ENCODE measurements around the gene SLC6A9.

The SLC6A9 gene

GRCh38 chr1:44067266-44068250, 36.3 kb upstream of the SLC6A9 start:
- no peak overlapping the region for H3K27ac ChIP-seq (ENCODE audit: low read length)
- H3K9ac ChIP-seq (ENCODE audit: low read length in 2 of 2): no peak overlapping the region
- H3K4me1 ChIP-seq (ENCODE audit: control insufficient read depth, insufficient read depth, low read length): no peaks in the 10 kb centered on the region
- H3K4me3 ChIP-seq (ENCODE audit: low read length in 2 of 2): no peak overlapping the region
- no peaks in the 10 kb centered on the region for H3K27me3 ChIP-seq (ENCODE audit: control insufficient read depth in 1 of 2, insufficient read depth in 2 of 2, low read length in 2 of 2)
- H3K36me3 ChIP-seq (ENCODE audit: control insufficient read depth in 2 of 2, insufficient read depth in 2 of 2, low read length in 2 of 2): no peaks in the 10 kb centered on the region
- H3K9me3 ChIP-seq (ENCODE audit: control insufficient read depth in 2 of 2, low read length in 2 of 2): no peaks in the 10 kb centered on the region

- H3K9me3 ChIP-seq (ENCODE audit: control insufficient read depth in 2 of 2, low read length in 2 of 2): no peaks in the 10 kb centered on the region
- no peak overlapping the region for H3K9ac ChIP-seq (ENCODE audit: low read length in 2 of 2)
- no peak overlapping the region for H3K27ac ChIP-seq (ENCODE audit: low read length)
- no peak overlapping the region for H3K4me3 ChIP-seq (ENCODE audit: low read length in 2 of 2)
- H3K4me1 ChIP-seq (ENCODE audit: control insufficient read depth, insufficient read depth, low read length): peaks cover 7% of the 10 kb centered on the region
- H3K27me3 ChIP-seq (ENCODE audit: control insufficient read depth in 1 of 2, insufficient read depth in 2 of 2, low read length in 2 of 2): no peaks in the 10 kb centered on the region
- no peaks in the 10 kb centered on the region for H3K36me3 ChIP-seq (ENCODE audit: control insufficient read depth in 2 of 2, insufficient read depth in 2 of 2, low read length in 2 of 2)
Observed at GRCh38 chr1:44062656-44063179, 31.5 kb upstream of the SLC6A9 start.

DNA sequence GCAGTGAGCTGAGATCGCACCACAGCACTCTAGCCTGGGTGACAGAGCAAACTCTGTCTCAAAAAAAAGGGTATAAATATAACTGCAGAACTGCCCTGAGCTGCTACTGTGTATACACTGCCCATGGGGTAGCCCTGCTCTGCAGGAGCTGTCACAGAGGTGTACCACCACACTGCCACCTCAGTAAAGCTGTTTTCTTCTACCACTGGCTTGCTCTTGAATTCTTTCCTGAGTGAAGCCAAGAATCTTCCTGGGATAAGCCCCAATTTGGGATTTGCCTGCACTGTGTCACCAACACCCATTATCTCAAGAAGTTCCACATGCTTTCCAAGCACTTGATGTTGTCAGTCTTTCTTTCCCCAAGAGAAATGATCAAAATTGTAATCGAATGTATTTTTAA, 30.6 kb upstream of the SLC6A9 start:
- Histone ChIP-seq H3K9ac (ENCODE audit: low read length in 2 of 2) (no peak overlapping the region), H3K9me3 (ENCODE audit: control insufficient read depth in 2 of 2, low read length in 2 of 2) (no peaks in the 10 kb centered on the region), H3K36me3 (ENCODE audit: control insufficient read depth in 2 of 2, insufficient read depth in 2 of 2, low read length in 2 of 2) (no peaks in the 10 kb centered on the region), H3K27me3 (ENCODE audit: control insufficient read depth in 1 of 2, insufficient read depth in 2 of 2, low read length in 2 of 2) (no peaks in the 10 kb centered on the region), H3K4me3 (ENCODE audit: low read length in 2 of 2) (no peak overlapping the region), H3K27ac (ENCODE audit: low read length) (no peak overlapping the region), H3K4me1 (ENCODE audit: control insufficient read depth, insufficient read depth, low read length) (peaks cover 7% of the 10 kb centered on the region)

DNA sequence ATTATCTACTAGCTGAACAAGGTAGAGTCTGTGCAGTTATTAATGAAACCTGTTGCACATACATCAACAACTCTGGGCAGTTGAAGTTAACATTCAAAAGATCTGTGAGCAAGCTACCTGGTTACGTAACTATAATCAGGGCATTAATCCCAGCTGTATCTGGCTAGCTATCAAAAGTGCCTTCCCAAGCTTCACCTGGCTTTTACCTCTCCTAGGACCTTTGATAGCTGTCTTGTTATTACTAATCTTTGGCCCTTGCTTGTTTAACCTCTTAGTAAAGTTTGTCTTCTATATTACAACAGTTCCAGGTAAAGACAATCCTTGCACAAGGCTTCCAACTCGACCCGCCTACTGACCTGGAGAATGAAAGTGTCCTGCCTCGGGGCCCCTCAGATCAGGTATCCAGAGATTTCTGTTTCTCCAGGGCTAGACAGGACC, 29.6 kb upstream of the SLC6A9 start:
- Histone ChIP-seq H3K9me3 (ENCODE audit: control insufficient read depth in 2 of 2, low read length in 2 of 2) (no peaks in the 10 kb centered on the region), H3K4me1 (ENCODE audit: control insufficient read depth, insufficient read depth, low read length) (peaks cover 7% of the 10 kb centered on the region), H3K4me3 (ENCODE audit: low read length in 2 of 2) (no peak overlapping the region), H3K9ac (ENCODE audit: low read length in 2 of 2) (no peak overlapping the region), H3K27ac (ENCODE audit: low read length) (no peak overlapping the region), H3K36me3 (ENCODE audit: control insufficient read depth in 2 of 2, insufficient read depth in 2 of 2, low read length in 2 of 2) (no peaks in the 10 kb centered on the region), H3K27me3 (ENCODE audit: control insufficient read depth in 1 of 2, insufficient read depth in 2 of 2, low read length in 2 of 2) (no peaks in the 10 kb centered on the region)

DNA sequence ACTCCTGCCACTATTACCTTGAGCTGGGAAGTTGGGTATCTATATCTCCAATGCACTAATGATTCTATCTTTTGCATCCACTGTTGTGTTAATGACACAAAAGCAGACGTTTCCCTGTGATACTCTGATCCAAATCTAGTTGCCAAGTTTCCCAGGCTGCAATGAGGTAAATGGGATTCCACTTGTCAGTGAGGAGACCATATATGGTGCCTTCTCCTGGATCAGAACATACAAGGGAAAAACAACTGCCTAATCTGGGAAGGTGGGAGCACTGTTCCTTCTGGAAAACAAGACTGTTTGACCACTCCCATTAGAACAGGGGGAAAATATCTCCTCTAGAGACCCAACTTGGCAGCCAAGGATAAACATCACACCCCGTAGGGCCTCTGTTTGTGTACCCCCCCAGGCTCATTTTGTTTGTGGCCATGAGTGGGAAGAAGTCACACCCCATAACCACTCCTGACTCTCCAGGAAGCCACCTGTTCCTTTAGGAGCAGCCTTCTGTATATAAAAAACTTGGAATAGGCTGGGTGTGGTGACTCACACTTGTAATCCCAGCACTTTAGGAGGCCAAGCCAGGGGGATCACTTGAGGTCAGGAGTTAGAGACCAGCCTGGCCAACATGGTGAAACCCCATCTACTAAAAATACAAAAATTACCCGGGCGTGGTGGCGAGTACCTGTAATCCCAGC, 28.5 kb upstream of the SLC6A9 start:
- H3K9me3 ChIP-seq (ENCODE audit: control insufficient read depth in 2 of 2, low read length in 2 of 2): no peaks in the 10 kb centered on the region
- H3K36me3 ChIP-seq (ENCODE audit: control insufficient read depth in 2 of 2, insufficient read depth in 2 of 2, low read length in 2 of 2): no peaks in the 10 kb centered on the region
- H3K27me3 ChIP-seq (ENCODE audit: control insufficient read depth in 1 of 2, insufficient read depth in 2 of 2, low read length in 2 of 2): no peaks in the 10 kb centered on the region
- peak overlapping the region; percentile 8 for H3K27ac ChIP-seq (ENCODE audit: low read length)
- no peak overlapping the region for H3K4me3 ChIP-seq (ENCODE audit: low read length in 2 of 2)
- H3K4me1 ChIP-seq (ENCODE audit: control insufficient read depth, insufficient read depth, low read length): peaks cover 7% of the 10 kb centered on the region
- H3K9ac ChIP-seq (ENCODE audit: low read length in 2 of 2): no peak overlapping the region

DNA sequence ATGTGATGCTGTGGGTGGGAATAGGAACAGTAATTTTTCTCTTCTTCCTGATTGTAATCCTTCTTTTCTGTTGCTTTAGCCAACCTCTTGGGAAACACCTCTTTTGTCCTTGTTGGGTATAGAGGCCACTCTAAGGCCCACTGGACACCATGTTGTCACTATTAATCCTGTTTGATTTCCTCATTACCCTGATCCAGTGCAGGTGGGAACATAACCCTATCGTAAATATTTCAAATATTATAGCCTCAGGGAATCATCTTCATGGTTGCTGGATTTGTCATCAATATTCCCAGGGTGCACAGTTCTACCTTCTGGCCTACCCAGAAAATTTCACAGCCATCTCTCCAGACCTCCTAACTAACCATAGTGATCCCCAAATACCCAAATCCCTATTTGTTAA, 27.9 kb upstream of the SLC6A9 start:
- no peak overlapping the region for H3K4me3 ChIP-seq (ENCODE audit: low read length in 2 of 2)
- no peaks in the 10 kb centered on the region for H3K36me3 ChIP-seq (ENCODE audit: control insufficient read depth in 2 of 2, insufficient read depth in 2 of 2, low read length in 2 of 2)
- no peak overlapping the region for H3K9ac ChIP-seq (ENCODE audit: low read length in 2 of 2)
- no peaks in the 10 kb centered on the region for H3K27me3 ChIP-seq (ENCODE audit: control insufficient read depth in 1 of 2, insufficient read depth in 2 of 2, low read length in 2 of 2)
- H3K9me3 ChIP-seq (ENCODE audit: control insufficient read depth in 2 of 2, low read length in 2 of 2): no peaks in the 10 kb centered on the region
- peaks cover 7% of the 10 kb centered on the region for H3K4me1 ChIP-seq (ENCODE audit: control insufficient read depth, insufficient read depth, low read length)
- no peak overlapping the region for H3K27ac ChIP-seq (ENCODE audit: low read length)

- Histone ChIP-seq H3K4me3 (ENCODE audit: low read length in 2 of 2) (no peak overlapping the region), H3K27me3 (ENCODE audit: control insufficient read depth in 1 of 2, insufficient read depth in 2 of 2, low read length in 2 of 2) (no peaks in the 10 kb centered on the region), H3K9me3 (ENCODE audit: control insufficient read depth in 2 of 2, low read length in 2 of 2) (no peaks in the 10 kb centered on the region), H3K9ac (ENCODE audit: low read length in 2 of 2) (no peak overlapping the region), H3K4me1 (ENCODE audit: control insufficient read depth, insufficient read depth, low read length) (peaks cover 7% of the 10 kb centered on the region), H3K36me3 (ENCODE audit: control insufficient read depth in 2 of 2, insufficient read depth in 2 of 2, low read length in 2 of 2) (no peaks in the 10 kb centered on the region), H3K27ac (ENCODE audit: low read length) (no peak overlapping the region)
Observed at GRCh38 chr1:44057293-44057692, 26.0 kb upstream of the SLC6A9 start.

- H3K36me3 ChIP-seq (ENCODE audit: control insufficient read depth in 2 of 2, insufficient read depth in 2 of 2, low read length in 2 of 2): no peaks in the 10 kb centered on the region
- H3K9ac ChIP-seq (ENCODE audit: low read length in 2 of 2): no peak overlapping the region
- H3K9me3 ChIP-seq (ENCODE audit: control insufficient read depth in 2 of 2, low read length in 2 of 2): no peaks in the 10 kb centered on the region
- H3K4me1 ChIP-seq (ENCODE audit: control insufficient read depth, insufficient read depth, low read length): peaks cover under 1% of the 10 kb centered on the region
- H3K4me3 ChIP-seq (ENCODE audit: low read length in 2 of 2): no peak overlapping the region
- no peaks in the 10 kb centered on the region for H3K27me3 ChIP-seq (ENCODE audit: control insufficient read depth in 1 of 2, insufficient read depth in 2 of 2, low read length in 2 of 2)
- H3K27ac ChIP-seq (ENCODE audit: low read length): no peak overlapping the region
Observed at GRCh38 chr1:44053394-44053793, 22.1 kb upstream of the SLC6A9 start.

GRCh38 chr1:44050261-44050660, 19.0 kb upstream of the SLC6A9 start:
- H3K4me1 ChIP-seq (ENCODE audit: control insufficient read depth, insufficient read depth, low read length): peaks cover 10% of the 10 kb centered on the region
- no peak overlapping the region for H3K27ac ChIP-seq (ENCODE audit: low read length)

DNA sequence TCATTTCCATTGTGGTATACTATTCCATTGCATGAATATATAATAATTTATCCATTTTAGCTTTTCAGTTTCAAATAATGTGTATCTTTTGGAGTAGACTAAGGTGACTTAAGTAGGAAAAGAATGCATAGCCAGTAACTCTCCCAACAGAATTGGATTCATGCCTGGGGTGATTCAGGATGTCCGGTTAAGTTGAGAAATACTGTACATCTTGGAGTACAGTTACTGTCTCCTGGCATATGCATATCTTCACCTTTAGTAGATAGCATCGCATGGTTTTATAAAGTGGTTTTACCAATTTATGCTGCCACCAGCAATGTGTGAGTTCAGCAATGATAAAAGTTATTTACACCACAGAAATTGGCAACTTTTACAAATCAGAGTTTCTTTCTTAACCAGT, 18.6 kb upstream of the SLC6A9 start:
- H3K27me3 ChIP-seq (ENCODE audit: control insufficient read depth in 1 of 2, insufficient read depth in 2 of 2, low read length in 2 of 2): no peaks in the 10 kb centered on the region
- no peaks in the 10 kb centered on the region for H3K36me3 ChIP-seq (ENCODE audit: control insufficient read depth in 2 of 2, insufficient read depth in 2 of 2, low read length in 2 of 2)
- no peak overlapping the region for H3K4me3 ChIP-seq (ENCODE audit: low read length in 2 of 2)
- H3K4me1 ChIP-seq (ENCODE audit: control insufficient read depth, insufficient read depth, low read length): peaks cover 10% of the 10 kb centered on the region
- no peak overlapping the region for H3K9ac ChIP-seq (ENCODE audit: low read length in 2 of 2)
- no peak overlapping the region for H3K27ac ChIP-seq (ENCODE audit: low read length)
- no peaks in the 10 kb centered on the region for H3K9me3 ChIP-seq (ENCODE audit: control insufficient read depth in 2 of 2, low read length in 2 of 2)

More at GRCh38 chr1:44050261-44050660, 19.0 kb upstream of the SLC6A9 start:
- Histone ChIP-seq H3K9ac (ENCODE audit: low read length in 2 of 2) (no peak overlapping the region), H3K9me3 (ENCODE audit: control insufficient read depth in 2 of 2, low read length in 2 of 2) (no peaks in the 10 kb centered on the region), H3K27me3 (ENCODE audit: control insufficient read depth in 1 of 2, insufficient read depth in 2 of 2, low read length in 2 of 2) (no peaks in the 10 kb centered on the region), H3K4me3 (ENCODE audit: low read length in 2 of 2) (no peak overlapping the region), H3K36me3 (ENCODE audit: control insufficient read depth in 2 of 2, insufficient read depth in 2 of 2, low read length in 2 of 2) (no peaks in the 10 kb centered on the region)

Data from stomach smooth muscle (tissue), 2 donors.